ENCODE results near the gene TRAPPC3. TPM values are rescaled to one million over a fixed set of nuclear protein-coding genes. Genes with fewer than 3 reads are reported as not detected.

The TRAPPC3 gene
- total RNA-seq, 1 donor = 111 TPM

GRCh38 chr1:36174713-36175112, 25.4 kb upstream of the TRAPPC3 start:
- no peak for TF ChIP-seq CTCF (IDR thresholded peaks at IDR 0.05; ENCODE audit: extremely low read depth, low read depth, low read length)
- peaks cover 57% of the 10 kb centered on the region for H4K20me1 ChIP-seq (ENCODE audit: insufficient read depth, low read length)
- peaks cover 13% of the 10 kb centered on the region for H3K4me1 ChIP-seq (ENCODE audit: insufficient read depth, low read length)
- H3K4me2 ChIP-seq (ENCODE audit: insufficient read depth, low read length) = no peak overlapping the region
- peak overlapping the region; percentile 75 for H3K27ac ChIP-seq (ENCODE audit: low read depth, low read length)
- H3K27me3 ChIP-seq (ENCODE audit: insufficient read depth, low read length) = no peaks in the 10 kb centered on the region
- H2AFZ ChIP-seq (ENCODE audit: low read length) = no peak overlapping the region
- peaks cover 76% of the 10 kb centered on the region for H3K79me2 ChIP-seq (ENCODE audit: insufficient read depth, low read length)
- H3K36me3 ChIP-seq (ENCODE audit: insufficient read depth, low read length) = peaks cover 71% of the 10 kb centered on the region
- H3K9me3 ChIP-seq (ENCODE audit: low read depth, low read length) = no peaks in the 10 kb centered on the region
- no peak overlapping the region for H3K4me3 ChIP-seq (ENCODE audit: insufficient read depth, low read length)
- DNase-seq (ENCODE audit: insufficient read length, low spot score, missing footprints) = no peak

GRCh38 chr1:36172983-36173382, 23.7 kb upstream of the TRAPPC3 start:
- H3K36me3 ChIP-seq (ENCODE audit: insufficient read depth, low read length) = peaks cover 66% of the 10 kb centered on the region
- peak overlapping the region; percentile 91 for H3K27ac ChIP-seq (ENCODE audit: low read depth, low read length)
- H3K27me3 ChIP-seq (ENCODE audit: insufficient read depth, low read length) = no peaks in the 10 kb centered on the region
- DNase-seq (ENCODE audit: insufficient read length, low spot score, missing footprints) = peak; percentile 98
- no peak for TF ChIP-seq CTCF (IDR thresholded peaks at IDR 0.05; ENCODE audit: extremely low read depth, low read depth, low read length)
- peak overlapping the region; percentile 33 for H3K4me2 ChIP-seq (ENCODE audit: insufficient read depth, low read length)
- H3K4me3 ChIP-seq (ENCODE audit: insufficient read depth, low read length) = no peak overlapping the region
- no peak overlapping the region for H2AFZ ChIP-seq (ENCODE audit: low read length)
- no peaks in the 10 kb centered on the region for H3K9me3 ChIP-seq (ENCODE audit: low read depth, low read length)
- H3K4me1 ChIP-seq (ENCODE audit: insufficient read depth, low read length) = peaks cover 13% of the 10 kb centered on the region
- peaks cover 90% of the 10 kb centered on the region for H3K79me2 ChIP-seq (ENCODE audit: insufficient read depth, low read length)
- H4K20me1 ChIP-seq (ENCODE audit: insufficient read depth, low read length) = peaks cover 64% of the 10 kb centered on the region

GRCh38 chr1:36172017-36172747, 22.9 kb upstream of the TRAPPC3 start:
- Histone ChIP-seq H3K4me2 (ENCODE audit: insufficient read depth, low read length) (no peak overlapping the region), H3K79me2 (ENCODE audit: insufficient read depth, low read length) (peaks cover 95% of the 10 kb centered on the region), H2AFZ (ENCODE audit: low read length) (no peak overlapping the region), H4K20me1 (ENCODE audit: insufficient read depth, low read length) (peaks cover 71% of the 10 kb centered on the region), H3K27ac (ENCODE audit: low read depth, low read length) (peak overlapping the region; percentile 91), H3K27me3 (ENCODE audit: insufficient read depth, low read length) (no peaks in the 10 kb centered on the region), H3K9me3 (ENCODE audit: low read depth, low read length) (no peaks in the 10 kb centered on the region), H3K4me1 (ENCODE audit: insufficient read depth, low read length) (peaks cover 15% of the 10 kb centered on the region), H3K36me3 (ENCODE audit: insufficient read depth, low read length) (peaks cover 70% of the 10 kb centered on the region), H3K4me3 (ENCODE audit: insufficient read depth, low read length) (no peak overlapping the region)
- DNase-seq (ENCODE audit: insufficient read length, low spot score, missing footprints) = peak; percentile 62
- TF ChIP-seq CTCF (IDR thresholded peaks at IDR 0.05; ENCODE audit: extremely low read depth, low read depth, low read length) = no peak

- peak; percentile 68 for DNase-seq (ENCODE audit: insufficient read length, low spot score, missing footprints)
- peaks cover 81% of the 10 kb centered on the region for H4K20me1 ChIP-seq (ENCODE audit: insufficient read depth, low read length)
- no peak for TF ChIP-seq CTCF (IDR thresholded peaks at IDR 0.05; ENCODE audit: extremely low read depth, low read depth, low read length)
- no peaks in the 10 kb centered on the region for H3K9me3 ChIP-seq (ENCODE audit: low read depth, low read length)
- no peaks in the 10 kb centered on the region for H3K27me3 ChIP-seq (ENCODE audit: insufficient read depth, low read length)
- no peak overlapping the region for H3K4me2 ChIP-seq (ENCODE audit: insufficient read depth, low read length)
- H3K27ac ChIP-seq (ENCODE audit: low read depth, low read length) = peak overlapping the region; percentile 17
- peaks cover 27% of the 10 kb centered on the region for H3K4me1 ChIP-seq (ENCODE audit: insufficient read depth, low read length)
- peaks cover 98% of the 10 kb centered on the region for H3K79me2 ChIP-seq (ENCODE audit: insufficient read depth, low read length)
- no peak overlapping the region for H2AFZ ChIP-seq (ENCODE audit: low read length)
- H3K4me3 ChIP-seq (ENCODE audit: insufficient read depth, low read length) = no peak overlapping the region
- peaks cover 58% of the 10 kb centered on the region for H3K36me3 ChIP-seq (ENCODE audit: insufficient read depth, low read length)
Observed at GRCh38 chr1:36170643-36171412, 21.5 kb upstream of the TRAPPC3 start.
